GM12891 (cell line): Measurements from ENCODE around the gene MRFAP1.
A peak's percentile ranks its signal among the peaks of the same experiment; 100 is the strongest.

Source experiments
- DNase-seq: peaks from one replicate; pipeline ENCODE4 v3.0.0; 2011; ENCODE audit warnings: low spot score; ENCODE audit not compliant: insufficient read length
- FAIRE-seq: peaks from 2 replicates; lab custom pipeline; 2011; peaks lifted over from hg19 to GRCh38; lab: Jason Lieb, UNC
- PAX5 ChIP-seq: IDR thresholded peaks from 2 replicates; pipeline ENCODE4 v1.6.1; 2011; ENCODE audit warnings: low read length, moderate library complexity, mild to moderate bottlenecking; ENCODE audit not compliant: insufficient read depth, severe bottlenecking
- POLR2A ChIP-seq: IDR thresholded peaks from 2 replicates; pipeline ENCODE4 v1.6.1; 2011; ENCODE audit warnings: low read depth, low read length, control low read depth
- POLR2AphosphoS5 ChIP-seq: IDR thresholded peaks from 2 replicates; pipeline ENCODE4 v1.6.1; 2011; ENCODE audit warnings: low read depth, low read length, control low read depth
- POU2F2 ChIP-seq: IDR thresholded peaks from 2 replicates; pipeline ENCODE4 v1.6.1; 2011; ENCODE audit warnings: low read depth, mild to moderate bottlenecking, control low read depth, low read length, moderate library complexity
- SPI1 ChIP-seq: IDR thresholded peaks from 2 replicates; pipeline ENCODE4 v1.6.1; 2011; ENCODE audit warnings: low read depth, low read length, control low read depth
- TAF1 ChIP-seq: IDR thresholded peaks from 2 replicates; pipeline ENCODE4 v1.6.1; 2011; ENCODE audit warnings: low read depth, low read length, control low read depth

Gene MRFAP1

DNA sequence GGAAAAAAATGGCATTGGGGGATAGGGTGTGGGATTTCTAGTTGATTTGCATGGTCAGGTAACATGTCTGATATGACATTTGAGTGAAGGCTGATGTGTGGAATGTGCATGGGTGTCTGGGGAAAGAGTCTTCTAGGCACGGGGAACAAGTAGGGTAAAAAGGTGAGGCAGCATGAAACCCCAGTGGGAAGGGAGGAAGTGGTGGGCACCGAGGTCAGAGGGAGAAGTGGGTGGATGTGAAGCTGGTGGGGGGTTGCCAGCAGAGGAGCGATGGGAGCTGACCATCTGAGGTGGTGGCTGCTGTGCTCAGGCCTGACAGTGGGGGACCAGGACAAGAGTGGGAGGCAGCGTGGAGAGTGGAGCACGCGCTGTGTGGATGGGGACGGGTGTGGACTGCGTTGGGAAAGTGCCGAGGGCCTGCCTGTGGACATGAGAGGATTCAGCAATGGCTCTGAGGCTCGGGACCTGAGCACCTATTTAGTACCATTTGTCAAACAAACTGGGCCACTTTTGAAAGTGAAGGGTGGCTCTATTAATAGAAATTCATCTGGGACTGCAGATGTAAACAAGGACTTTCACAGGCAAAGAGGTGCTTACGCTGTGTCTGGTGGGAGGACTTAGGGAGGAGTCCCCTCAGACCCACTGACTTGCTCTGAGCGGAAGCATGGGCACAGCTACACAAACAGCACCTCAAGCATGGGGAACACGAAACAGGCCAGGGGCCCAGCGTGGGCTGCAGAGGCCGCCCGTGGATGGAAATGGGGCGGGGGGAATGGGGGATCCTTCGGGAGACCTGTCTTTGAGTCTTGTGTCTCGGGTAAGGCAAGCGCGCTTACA lies 36.5 kb downstream of the MRFAP1 start:
- DNase-seq (no peak), FAIRE-seq (no peak)
- no peak for TF ChIP-seq POLR2AphosphoS5
- TF ChIP-seq POU2F2: no peak
- TF ChIP-seq TAF1: no peak
- TF ChIP-seq PAX5: no peak

GRCh38 chr4:6680372-6681034 lies 40.0 kb downstream of the MRFAP1 start:
- no peak for DNase-seq
- no peak for FAIRE-seq
- no peak for TF ChIP-seq SPI1
- no peak for TF ChIP-seq POU2F2
- no peak for TF ChIP-seq POLR2AphosphoS5
- no peak for TF ChIP-seq TAF1
- TF ChIP-seq POLR2A: no peak
- no peak for TF ChIP-seq PAX5

GRCh38 chr4:6681191-6681590 lies 40.7 kb downstream of the MRFAP1 start:
- FAIRE-seq: no peak
- no peak for DNase-seq
- TF ChIP-seq PAX5: no peak
- no peak for TF ChIP-seq SPI1
- no peak for TF ChIP-seq POU2F2
- TF ChIP-seq TAF1: no peak
- no peak for TF ChIP-seq POLR2A
- TF ChIP-seq POLR2AphosphoS5: no peak

- DNase-seq: no peak
- TF ChIP-seq PAX5 (no peak), POU2F2 (no peak), POLR2A (no peak), SPI1 (no peak), POLR2AphosphoS5 (no peak), TAF1 (no peak)
- no peak for FAIRE-seq
Observed at GRCh38 chr4:6682862-6683590, 42.5 kb downstream of the MRFAP1 start.

GRCh38 chr4:6684656-6685055 lies 44.2 kb downstream of the MRFAP1 start:
- TF ChIP-seq TAF1 (no peak), PAX5 (no peak), POLR2AphosphoS5 (no peak), POU2F2 (no peak), SPI1 (no peak), POLR2A (no peak)
- FAIRE-seq: no peak
- no peak for DNase-seq

- TF ChIP-seq TAF1: no peak
- TF ChIP-seq SPI1: no peak
- no peak for TF ChIP-seq POLR2A
- TF ChIP-seq PAX5: no peak
- DNase-seq: no peak
- FAIRE-seq: no peak
Observed at GRCh38 chr4:6686104-6686787, 45.8 kb downstream of the MRFAP1 start.

DNA sequence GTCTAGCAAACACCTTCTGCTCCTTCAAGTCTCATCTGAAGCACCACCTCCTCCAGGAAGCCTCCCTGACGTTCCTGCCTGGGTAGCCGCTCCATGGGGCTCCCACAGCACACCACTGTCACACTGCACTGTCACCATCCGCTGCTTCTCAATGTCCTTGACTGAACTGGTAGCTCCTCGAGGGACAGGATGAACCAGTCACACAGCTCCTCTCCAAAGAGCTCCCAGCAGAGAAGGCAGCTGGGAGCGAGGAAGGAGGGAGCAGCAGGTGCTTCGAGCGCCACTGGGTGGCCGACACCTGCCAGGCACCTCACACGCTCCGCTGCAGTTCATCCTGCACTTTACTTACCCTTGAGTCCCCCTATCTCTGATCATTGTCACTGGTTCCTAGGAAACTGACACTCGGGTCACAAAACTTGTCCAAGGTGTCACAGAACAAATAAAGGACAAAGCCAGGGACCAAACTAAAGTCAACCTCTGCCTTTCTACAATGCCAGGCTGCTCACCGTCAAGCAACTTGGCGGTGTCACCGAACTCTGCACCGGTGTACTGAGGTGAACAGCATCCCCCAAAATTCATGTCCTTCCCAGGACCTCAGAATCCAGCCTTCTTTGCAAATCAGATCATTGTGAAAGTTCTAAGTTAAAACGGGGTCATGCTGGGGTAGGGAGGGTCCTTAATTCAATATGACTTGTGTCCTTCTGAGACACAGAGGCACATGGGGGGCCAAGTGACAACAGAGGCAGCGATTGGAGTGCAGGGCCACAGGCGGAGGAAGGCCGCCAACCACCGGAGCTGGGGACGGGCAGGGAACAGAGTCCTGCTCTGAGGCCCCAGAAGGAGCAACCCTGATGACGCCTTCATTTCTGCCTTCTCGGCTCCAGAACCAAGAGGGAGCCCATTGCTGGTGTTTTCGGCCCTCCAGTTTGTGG lies 47.7 kb downstream of the MRFAP1 start:
- no peak for TF ChIP-seq SPI1
- TF ChIP-seq TAF1: no peak
- no peak for TF ChIP-seq POLR2AphosphoS5
- no peak for TF ChIP-seq POLR2A
- TF ChIP-seq PAX5: no peak
- TF ChIP-seq POU2F2: no peak
- FAIRE-seq (no peak), DNase-seq (no peak)

GRCh38 chr4:6688879-6689505 lies 48.5 kb downstream of the MRFAP1 start:
- TF ChIP-seq POLR2A: no peak
- TF ChIP-seq SPI1: no peak
- no peak for TF ChIP-seq POLR2AphosphoS5
- TF ChIP-seq PAX5: no peak
- no peak for TF ChIP-seq TAF1
- no peak for TF ChIP-seq POU2F2
- DNase-seq (peak; percentile 59), FAIRE-seq (peak; percentile 13)

- DNase-seq (no peak), FAIRE-seq (no peak)
- no peak for TF ChIP-seq POLR2AphosphoS5
- TF ChIP-seq POU2F2: no peak
- no peak for TF ChIP-seq PAX5
- no peak for TF ChIP-seq TAF1
Observed at GRCh38 chr4:6689506-6689960, 49.0 kb downstream of the MRFAP1 start.
